Cardiac fibroblast (primary cell): ENCODE data around the gene SKAP1.
"Not testable (repeated sequence)": the region's sequence is repeated elsewhere in the genome, so short reads cannot be mapped to it uniquely, and the experiment has no call there.

Experiments
- DNase-seq, 2 donors: peaks; one replicate each; pipeline versions ENCODE4 v3.0.0 to v3.0.0-alpha.2; 2010; ENCODE audit warnings: low read depth in 2 of 2
- H3K4me3 ChIP-seq, 2 donors: replicated peaks in 1 of 2; 1 replicate in 1 of 2; 2 replicates in 1 of 2; pipeline ENCODE4 v1.5.1; 2011; ENCODE audit warnings: low read depth in 2 of 2, low read length in 2 of 2, mild to moderate bottlenecking in 2 of 2, moderate library complexity in 1 of 2
- CTCF ChIP-seq: IDR thresholded peaks from one replicate; pipeline ENCODE4 v1.5.1; 2011; ENCODE audit warnings: low read depth, mild to moderate bottlenecking, low read length, inconsistent platforms

The SKAP1 gene

DNA sequence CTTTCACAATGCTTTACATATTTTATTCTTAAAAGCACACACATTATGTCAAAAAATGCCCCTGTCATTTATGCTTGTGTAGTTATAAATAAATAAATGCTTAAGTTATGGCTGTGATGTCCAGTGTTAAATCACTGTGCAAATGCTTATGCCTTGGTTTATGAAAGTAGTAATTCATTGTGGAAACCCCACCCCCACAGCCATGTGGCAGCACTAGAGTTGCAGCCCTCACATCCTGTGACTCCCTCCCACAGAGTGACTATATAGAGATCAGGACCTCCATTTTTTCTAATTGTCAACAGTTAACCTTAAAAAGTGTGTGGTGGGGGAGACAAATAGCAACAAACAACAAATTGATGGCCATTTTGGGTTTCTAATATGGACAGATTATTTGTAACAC is 2.4 kb downstream of the SKAP1 start:
- TF ChIP-seq CTCF = no peak
- DNase-seq = no peak
- no peak overlapping the region for H3K4me3 ChIP-seq

DNA sequence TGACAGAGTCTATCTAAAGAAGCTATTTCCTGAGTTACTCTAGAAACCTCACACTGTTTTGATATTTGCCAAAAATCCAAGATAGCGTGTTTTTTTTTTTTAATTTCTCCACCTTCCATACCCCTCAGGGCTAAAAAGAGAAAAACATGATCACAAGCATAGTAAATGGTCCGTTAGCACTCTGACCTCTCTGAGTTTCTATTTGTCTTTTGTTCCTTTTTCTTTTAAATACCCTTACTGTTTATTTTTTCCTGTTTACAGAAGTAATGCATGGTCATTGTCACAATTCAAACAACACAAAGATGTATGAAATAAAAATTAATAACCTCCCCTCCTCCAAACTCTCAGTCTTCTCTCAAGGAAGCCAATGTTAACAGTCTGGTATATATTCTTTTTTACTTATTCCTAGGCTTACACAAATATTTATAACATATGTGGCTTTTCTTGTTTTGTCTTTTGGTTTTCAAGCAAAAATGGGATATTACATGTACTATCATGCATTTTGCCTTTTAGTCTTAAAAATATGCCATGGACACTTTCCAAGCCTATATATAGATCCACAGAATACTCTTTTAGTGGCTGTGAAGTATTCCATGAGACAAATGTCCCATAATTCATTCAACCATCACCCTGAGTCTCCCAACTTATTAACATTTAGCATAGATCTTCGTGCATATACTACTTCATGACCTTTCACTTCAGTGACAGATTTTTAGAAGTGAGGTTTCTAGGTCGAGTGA is 3.1 kb downstream of the SKAP1 start:
- TF ChIP-seq CTCF = no peak
- no peak overlapping the region for H3K4me3 ChIP-seq
- no peak for DNase-seq

- H3K4me3 ChIP-seq = no peak overlapping the region
- no peak for DNase-seq
- TF ChIP-seq CTCF = no peak
These were observed 3.9 kb downstream of the SKAP1 start for GRCh38 chr17:48426019-48426665.

- DNase-seq, H3K4me3 ChIP-seq: not testable (repeated sequence)
These were observed 8.0 kb downstream of the SKAP1 start for GRCh38 chr17:48422060-48422459.

GRCh38 chr17:48420823-48421222 is 9.2 kb downstream of the SKAP1 start:
- no peak overlapping the region for H3K4me3 ChIP-seq
- DNase-seq = no peak
- TF ChIP-seq CTCF = no peak

- no peak overlapping the region for H3K4me3 ChIP-seq
- DNase-seq = no peak
- TF ChIP-seq CTCF = no peak
These were observed 13.0 kb downstream of the SKAP1 start for GRCh38 chr17:48416971-48417370.

- no peak for DNase-seq
- TF ChIP-seq CTCF = no peak
- H3K4me3 ChIP-seq = no peak overlapping the region
These were observed 16.2 kb downstream of the SKAP1 start for GRCh38 chr17:48413613-48414405.
